Lower leg skin (tissue), 4 donors: ENCODE measurements around the gene POU4F3. TPM values are rescaled to one million over a fixed set of nuclear protein-coding genes. Genes with fewer than 3 reads are reported as not detected.

ENCODE experiments used
- DNase-seq, 2 donors: peaks; one replicate each; pipeline ENCODE4 v3.0.0-alpha.2; 2019; ENCODE audit warnings: low spot score in 2 of 2
- H3K4me3 ChIP-seq: fragments of 200-600 bp; sonication (generic); 2 replicates; pipeline ENCODE4 v1.5.1; 2017; ENCODE audit warnings: mild to moderate bottlenecking, low read depth; ENCODE audit not compliant: poor library complexity, severe bottlenecking
- POLR2A ChIP-seq, 2 donors: fragments of 450-650 bp; IDR thresholded peaks; one replicate each; pipeline ENCODE4 v1.6.1; 2016 to 2017; ENCODE audit warnings: antibody characterized with exemption in 2 of 2, mild to moderate bottlenecking in 1 of 2, moderate library complexity in 1 of 2
- WGBS, 2 donors: methylation state at CpG; one replicate each; pipeline ENCODE4 v1.1.5; 2018; 5-methylcytosine and 5-hydroxymethylcytosine counted together
- intact Hi-C: fragments of 100-400 bp; cut with DNase I; formaldehyde crosslinking; loops from one replicate; pipeline ENCODE4 v1.15.0; 2023; ENCODE audit warnings: low total_unique reads
- total RNA-seq, 4 donors: library from RNA; depleted of rRNA; stranded (reverse); fragments of >200 nt; gene quantifications; one replicate each; pipeline ENCODE4 v1.1.0, GENCODE V29; 2016
- TF ChIP-seq, protein P1 (sequence below), 3 donors: fragments of 450-650 bp; IDR thresholded peaks; one replicate each; pipeline ENCODE4 v1.5.1; 2016; ENCODE audit warnings: antibody characterized with exemption in 3 of 3, mild to moderate bottlenecking in 3 of 3, moderate library complexity in 2 of 3

POU4F3 gene
- total RNA-seq, 4 donors from 2014 or later, result 0.13 TPM; not detected in 3

- intact Hi-C loops, result no loop called here
- 3 to 7% methylated on average over 22 to 23 of the region's 24 CpGs for WGBS, 2 donors
- no peak for DNase-seq
- no peak overlapping the region for H3K4me3 ChIP-seq
- no peak for TF ChIP-seq POLR2A (IDR thresholded peaks at IDR 0.05)
- TF ChIP-seq, protein P1, sequence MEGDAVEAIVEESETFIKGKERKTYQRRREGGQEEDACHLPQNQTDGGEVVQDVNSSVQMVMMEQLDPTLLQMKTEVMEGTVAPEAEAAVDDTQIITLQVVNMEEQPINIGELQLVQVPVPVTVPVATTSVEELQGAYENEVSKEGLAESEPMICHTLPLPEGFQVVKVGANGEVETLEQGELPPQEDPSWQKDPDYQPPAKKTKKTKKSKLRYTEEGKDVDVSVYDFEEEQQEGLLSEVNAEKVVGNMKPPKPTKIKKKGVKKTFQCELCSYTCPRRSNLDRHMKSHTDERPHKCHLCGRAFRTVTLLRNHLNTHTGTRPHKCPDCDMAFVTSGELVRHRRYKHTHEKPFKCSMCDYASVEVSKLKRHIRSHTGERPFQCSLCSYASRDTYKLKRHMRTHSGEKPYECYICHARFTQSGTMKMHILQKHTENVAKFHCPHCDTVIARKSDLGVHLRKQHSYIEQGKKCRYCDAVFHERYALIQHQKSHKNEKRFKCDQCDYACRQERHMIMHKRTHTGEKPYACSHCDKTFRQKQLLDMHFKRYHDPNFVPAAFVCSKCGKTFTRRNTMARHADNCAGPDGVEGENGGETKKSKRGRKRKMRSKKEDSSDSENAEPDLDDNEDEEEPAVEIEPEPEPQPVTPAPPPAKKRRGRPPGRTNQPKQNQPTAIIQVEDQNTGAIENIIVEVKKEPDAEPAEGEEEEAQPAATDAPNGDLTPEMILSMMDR (IDR thresholded peaks at IDR 0.05), result no peak
Observed at GRCh38 chr5:146334074-146334533, 4.5 kb upstream of the POU4F3 start.

- intact Hi-C loops, result no loop called here
- H3K4me3 ChIP-seq, result no peak overlapping the region
- DNase-seq, result no peak
- TF ChIP-seq, protein P1 (IDR thresholded peaks at IDR 0.05), result no peak
- TF ChIP-seq POLR2A (IDR thresholded peaks at IDR 0.05), result no peak
Observed at GRCh38 chr5:146336197-146336596, 2.4 kb upstream of the POU4F3 start.

GRCh38 chr5:146337264-146337904 is 1.3 kb upstream of the POU4F3 start:
- no peak for TF ChIP-seq POLR2A (IDR thresholded peaks at IDR 0.05)
- TF ChIP-seq, protein P1 (IDR thresholded peaks at IDR 0.05), result no peak
- no peak for DNase-seq
- no peak overlapping the region for H3K4me3 ChIP-seq
- intact Hi-C loops, result no loop called here
- 4 to 7% methylated on average over 25 to 32 of the region's 34 CpGs for WGBS, 2 donors

GRCh38 chr5:146337928-146338327 is 711 bp upstream of the POU4F3 start:
- TF ChIP-seq, protein P1 (IDR thresholded peaks at IDR 0.05), result no peak
- no peak for TF ChIP-seq POLR2A (IDR thresholded peaks at IDR 0.05)
- no peak overlapping the region for H3K4me3 ChIP-seq
- intact Hi-C loops, result no loop called here
- WGBS, 2 donors, result 0 to 1% methylated on average over 8 of the region's 8 CpGs
- DNase-seq, result no peak

GRCh38 chr5:146339715-146340259 is 1.1 kb downstream of the POU4F3 start:
- H3K4me3 ChIP-seq, result no peak overlapping the region
- DNase-seq, result no peak
- intact Hi-C loops, result no loop called here
- no peak for TF ChIP-seq POLR2A (IDR thresholded peaks at IDR 0.05)
- TF ChIP-seq, protein P1 (IDR thresholded peaks at IDR 0.05), result no peak
- WGBS, 2 donors, result 4 to 11% methylated on average over 5 to 32 of the region's 44 CpGs
